Neural crest cell (in vitro differentiated cells): Measurements from ENCODE around the gene CASZ1. TPM values are rescaled to one million over a fixed set of nuclear protein-coding genes. Genes with fewer than 3 reads are reported as not detected.

Source experiments
- DNase-seq: peaks from one replicate; pipeline ENCODE4 v3.0.0; 2021; ENCODE audit warnings: low read depth, mixed read lengths, low spot score
- H3K27ac Mint-ChIP-seq: one replicate; pipeline ENCODE4 v1.8.0; 2021; ENCODE audit warnings: mild to moderate bottlenecking, mixed read lengths; ENCODE audit not compliant: unreplicated experiment
- H3K27me3 Mint-ChIP-seq: 2 replicates; pipeline ENCODE4 v1.8.0; 2021; ENCODE audit warnings: low read depth, mild to moderate bottlenecking, mixed read lengths
- H3K36me3 Mint-ChIP-seq: 2 replicates; pipeline ENCODE4 v1.8.0; 2021; ENCODE audit warnings: low read depth, mild to moderate bottlenecking, mixed read lengths
- H3K4me1 Mint-ChIP-seq: 2 replicates; pipeline ENCODE4 v1.8.0; 2021; ENCODE audit warnings: mixed read lengths
- H3K4me3 Mint-ChIP-seq: one replicate; pipeline ENCODE4 v1.8.0; 2021; ENCODE audit warnings: mild to moderate bottlenecking, mixed read lengths
- H3K9me3 Mint-ChIP-seq: 2 replicates; pipeline ENCODE4 v1.8.0; 2021; ENCODE audit warnings: mixed read lengths
- total RNA-seq: library from RNA; stranded (reverse); gene quantifications from 2 replicates; pipeline ENCODE4 v1.2.1, GENCODE V29; 2021
- TF ChIP-seq, protein P1 (sequence below): fragments of 200-600 bp; sonication (generic); conservative IDR thresholded peaks from 2 replicates; pipeline ENCODE4 v1.5.0; 2021; ENCODE audit warnings: antibody characterized with exemption, mild to moderate bottlenecking

CASZ1 gene
- total RNA-seq, 1 donor from 2014 or later: 2.6 TPM

DNA sequence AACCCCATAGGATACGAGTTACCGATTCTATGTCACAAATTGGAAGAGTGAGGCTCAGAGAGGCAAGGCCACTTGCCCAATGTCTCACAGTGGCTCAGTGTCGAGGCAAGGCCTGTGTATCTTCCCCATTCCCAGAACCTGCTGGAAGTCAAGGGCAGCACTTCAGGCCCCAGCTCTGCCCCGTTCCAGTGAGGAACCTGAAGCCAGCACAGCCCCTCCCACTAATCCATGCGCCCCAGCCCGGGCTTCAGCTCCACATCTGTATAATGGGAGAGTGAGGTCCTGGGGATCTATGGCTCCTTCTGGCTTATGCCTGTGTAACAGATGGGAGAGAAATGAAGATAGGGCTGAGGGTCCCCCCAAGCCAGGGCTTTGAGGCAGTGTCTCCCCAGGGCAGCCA lies 56.3 kb downstream of the CASZ1 start:
- Mint-ChIP-seq H3K27me3 (peaks cover 75% of the 10 kb centered on the region), H3K27ac (no peak overlapping the region), H3K4me1 (peaks cover 15% of the 10 kb centered on the region), H3K4me3 (no peak overlapping the region), H3K36me3 (no peaks in the 10 kb centered on the region), H3K9me3 (no peaks in the 10 kb centered on the region)
- DNase-seq: no peak
- TF ChIP-seq, protein P1, sequence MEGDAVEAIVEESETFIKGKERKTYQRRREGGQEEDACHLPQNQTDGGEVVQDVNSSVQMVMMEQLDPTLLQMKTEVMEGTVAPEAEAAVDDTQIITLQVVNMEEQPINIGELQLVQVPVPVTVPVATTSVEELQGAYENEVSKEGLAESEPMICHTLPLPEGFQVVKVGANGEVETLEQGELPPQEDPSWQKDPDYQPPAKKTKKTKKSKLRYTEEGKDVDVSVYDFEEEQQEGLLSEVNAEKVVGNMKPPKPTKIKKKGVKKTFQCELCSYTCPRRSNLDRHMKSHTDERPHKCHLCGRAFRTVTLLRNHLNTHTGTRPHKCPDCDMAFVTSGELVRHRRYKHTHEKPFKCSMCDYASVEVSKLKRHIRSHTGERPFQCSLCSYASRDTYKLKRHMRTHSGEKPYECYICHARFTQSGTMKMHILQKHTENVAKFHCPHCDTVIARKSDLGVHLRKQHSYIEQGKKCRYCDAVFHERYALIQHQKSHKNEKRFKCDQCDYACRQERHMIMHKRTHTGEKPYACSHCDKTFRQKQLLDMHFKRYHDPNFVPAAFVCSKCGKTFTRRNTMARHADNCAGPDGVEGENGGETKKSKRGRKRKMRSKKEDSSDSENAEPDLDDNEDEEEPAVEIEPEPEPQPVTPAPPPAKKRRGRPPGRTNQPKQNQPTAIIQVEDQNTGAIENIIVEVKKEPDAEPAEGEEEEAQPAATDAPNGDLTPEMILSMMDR: no peak

DNA sequence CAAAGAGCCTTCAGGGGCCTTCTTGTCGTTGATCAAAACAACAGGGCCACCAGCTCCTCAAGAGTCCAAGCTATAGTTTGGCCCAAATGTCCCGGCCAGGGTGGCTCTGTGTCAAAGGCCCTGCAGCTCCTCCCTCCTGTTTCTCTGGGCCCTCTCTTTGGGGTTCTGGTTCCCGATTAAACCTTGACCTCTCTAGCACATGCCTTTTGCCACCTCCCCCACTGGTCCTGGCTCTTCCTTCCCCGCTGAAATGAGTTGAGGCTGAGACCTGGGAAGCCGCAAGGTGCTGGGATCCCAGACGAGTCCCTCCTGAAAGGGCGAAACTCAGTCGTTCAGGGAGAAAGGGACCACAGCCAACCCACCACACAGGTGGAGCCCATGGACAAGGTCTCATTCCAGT lies 56.9 kb downstream of the CASZ1 start:
- Mint-ChIP-seq H3K27ac (no peak overlapping the region), H3K9me3 (no peaks in the 10 kb centered on the region), H3K36me3 (no peaks in the 10 kb centered on the region), H3K4me1 (peaks cover 21% of the 10 kb centered on the region), H3K4me3 (no peak overlapping the region), H3K27me3 (peaks cover 75% of the 10 kb centered on the region)
- DNase-seq: no peak
- TF ChIP-seq, protein P1: no peak

DNA sequence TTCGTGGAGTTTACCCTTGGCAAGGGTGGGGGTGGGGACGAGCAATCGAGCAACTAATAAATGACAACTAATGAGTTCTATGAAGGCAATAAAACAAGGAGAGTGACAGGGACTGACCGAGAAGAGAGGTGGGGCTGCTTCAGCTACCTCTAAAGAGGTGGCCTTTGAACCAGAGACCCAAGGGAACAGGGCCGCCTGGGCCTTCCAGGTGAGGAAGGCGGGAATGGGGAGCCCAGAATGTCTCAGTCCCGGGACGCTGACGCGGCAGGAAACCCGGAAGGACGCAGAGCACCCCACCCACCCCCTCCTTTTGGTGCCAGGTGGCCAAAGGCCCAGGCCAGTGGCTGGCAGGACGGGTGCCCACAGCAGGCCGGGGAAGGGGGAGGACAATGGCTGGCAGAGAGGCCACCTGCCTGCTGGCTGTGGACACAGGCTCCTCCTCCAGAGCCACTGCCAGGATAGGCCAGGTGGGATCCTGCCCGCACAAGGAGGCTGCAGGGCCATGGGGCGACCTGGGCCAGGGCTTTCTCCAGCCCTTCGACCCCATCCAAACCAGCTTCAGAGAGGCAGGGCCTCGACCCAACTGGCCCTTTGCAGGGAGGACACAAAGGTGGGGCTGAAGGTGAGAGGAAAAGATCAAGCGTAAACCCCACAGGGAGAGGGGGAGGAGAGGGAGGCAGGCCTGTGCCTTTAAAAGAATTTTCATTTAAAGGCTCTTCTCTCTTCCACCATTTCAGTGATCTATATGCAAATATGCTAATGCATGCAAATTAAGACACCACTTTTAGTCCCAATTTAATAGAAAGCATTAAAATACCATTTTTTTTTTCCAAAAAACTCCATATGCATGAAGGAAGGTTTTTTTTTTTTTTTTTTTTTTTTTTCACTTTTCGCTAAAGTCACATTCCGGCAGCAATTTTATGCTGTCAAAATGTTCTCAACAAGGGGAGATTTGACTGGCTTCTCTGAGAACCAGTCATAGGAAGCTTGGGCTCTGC lies 58.1 kb downstream of the CASZ1 start:
- DNase-seq: no peak
- H3K27me3 Mint-ChIP-seq: peaks cover 84% of the 10 kb centered on the region
- H3K36me3 Mint-ChIP-seq: no peaks in the 10 kb centered on the region
- H3K27ac Mint-ChIP-seq: no peak overlapping the region
- H3K4me1 Mint-ChIP-seq: peaks cover 30% of the 10 kb centered on the region
- no peaks in the 10 kb centered on the region for H3K9me3 Mint-ChIP-seq
- TF ChIP-seq, protein P1: no peak
- no peak overlapping the region for H3K4me3 Mint-ChIP-seq

DNA sequence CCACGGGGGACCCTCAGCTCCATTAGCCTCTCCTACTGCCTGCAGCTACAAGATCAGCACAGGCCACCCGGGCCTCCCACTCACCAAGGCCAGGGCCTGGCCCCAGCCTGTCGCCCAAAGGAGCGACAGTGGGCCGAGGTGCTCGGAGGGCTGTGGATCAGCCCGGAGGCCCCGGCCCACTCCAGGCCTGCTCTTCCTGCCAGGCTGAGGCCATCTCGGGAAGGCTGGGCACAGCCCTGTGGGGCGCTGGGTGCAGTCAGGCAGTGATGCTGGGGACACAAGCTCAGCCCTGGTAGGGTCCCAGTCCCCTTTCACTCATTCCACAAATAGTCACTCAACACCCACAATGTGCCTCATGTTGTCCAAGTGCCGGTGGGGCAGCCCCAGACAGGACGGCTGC lies 58.8 kb downstream of the CASZ1 start:
- Mint-ChIP-seq H3K4me1 (peaks cover 36% of the 10 kb centered on the region), H3K4me3 (no peak overlapping the region), H3K9me3 (no peaks in the 10 kb centered on the region), H3K27ac (no peak overlapping the region), H3K27me3 (peaks cover 84% of the 10 kb centered on the region), H3K36me3 (no peaks in the 10 kb centered on the region)
- TF ChIP-seq, protein P1: no peak
- DNase-seq: no peak

DNA sequence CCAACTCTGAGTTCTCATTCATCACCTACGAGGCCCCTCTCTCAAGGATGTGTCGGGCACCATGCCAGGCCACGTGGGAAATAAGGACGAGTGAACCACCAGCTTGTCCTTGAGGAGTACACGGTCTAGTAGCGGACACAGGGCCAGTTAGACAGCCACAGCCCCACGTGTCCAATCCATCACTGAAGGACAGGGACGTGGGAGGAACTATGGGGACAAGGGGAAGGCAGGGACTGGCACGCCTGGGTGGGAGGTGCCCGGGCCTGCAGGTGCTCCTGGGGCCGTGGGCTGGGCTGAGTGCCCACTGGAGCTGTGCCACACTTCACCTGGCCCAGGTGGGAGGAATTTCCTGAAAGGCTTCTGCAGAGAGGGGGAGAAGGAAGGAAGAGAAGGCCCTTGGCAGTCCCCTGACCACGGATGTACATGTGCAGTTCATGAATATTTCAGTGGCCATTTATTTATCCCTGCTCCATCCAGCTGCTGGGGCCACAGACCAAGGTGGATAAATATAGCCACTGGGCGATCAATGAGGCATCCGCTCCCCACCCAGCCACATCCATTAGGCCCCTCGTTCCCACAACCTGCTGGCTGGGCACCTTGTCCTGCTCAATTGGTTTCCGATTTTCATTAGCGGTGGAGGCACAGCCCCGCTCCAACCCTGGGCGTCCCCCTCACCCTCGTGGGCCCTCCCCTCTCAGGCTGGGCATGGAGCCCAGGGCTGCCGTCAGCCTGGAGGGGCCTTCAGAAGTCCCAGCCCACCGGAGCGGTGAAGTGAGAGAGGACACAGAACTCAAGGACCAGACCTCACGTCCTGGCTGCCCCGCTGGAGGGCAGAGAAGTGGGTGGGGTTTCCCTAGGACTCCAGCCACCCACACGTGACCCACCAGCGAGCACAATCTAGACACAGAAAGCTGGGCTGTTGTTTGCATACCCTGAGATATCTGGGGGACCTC lies 59.5 kb downstream of the CASZ1 start:
- peaks cover 81% of the 10 kb centered on the region for H3K27me3 Mint-ChIP-seq
- no peak overlapping the region for H3K4me3 Mint-ChIP-seq
- H3K9me3 Mint-ChIP-seq: no peaks in the 10 kb centered on the region
- no peak for DNase-seq
- no peak overlapping the region for H3K27ac Mint-ChIP-seq
- H3K4me1 Mint-ChIP-seq: peaks cover 34% of the 10 kb centered on the region
- TF ChIP-seq, protein P1: no peak
- no peaks in the 10 kb centered on the region for H3K36me3 Mint-ChIP-seq
